ENCODE data around the gene ACSS2.

ACSS2 gene

DNA sequence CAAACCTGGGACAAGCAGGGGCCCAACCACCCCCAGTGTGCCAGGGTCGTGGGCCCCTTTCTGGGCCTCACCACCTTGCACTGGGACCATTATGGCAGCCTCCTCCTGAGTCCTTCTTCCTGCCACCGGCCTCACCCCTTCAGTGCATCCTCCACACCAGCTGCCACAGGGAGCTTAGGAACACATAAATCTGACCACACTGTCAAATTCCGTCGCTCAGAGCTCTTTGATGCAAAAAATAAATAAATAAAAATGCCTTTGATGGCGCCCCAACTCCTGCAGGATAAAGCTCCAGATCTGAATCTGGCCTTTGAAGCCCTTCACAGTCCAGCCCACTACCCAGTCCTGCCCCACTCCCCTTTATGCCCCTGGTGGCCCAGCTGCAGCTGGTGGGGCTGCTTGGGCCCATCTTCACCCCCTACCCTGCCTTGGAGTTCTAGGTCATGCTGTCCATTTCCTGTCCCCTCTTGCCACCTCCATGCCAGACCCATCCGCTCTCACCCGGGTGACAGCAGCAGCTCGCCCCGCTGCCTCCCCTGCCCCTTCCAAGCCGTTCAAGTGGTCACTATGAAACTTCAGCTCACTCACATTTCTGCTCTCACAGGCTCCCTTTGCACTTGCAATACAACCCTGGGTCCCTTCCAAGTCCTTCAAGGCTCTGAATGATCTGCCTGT lies 95.3 kb downstream of the ACSS2 start:
- no peak for DNase-seq (ENCODE audit: low read depth)
- H3K4me3 ChIP-seq (ENCODE audit: low read depth, low read length): no peak overlapping the region
- TF ChIP-seq, protein P1, sequence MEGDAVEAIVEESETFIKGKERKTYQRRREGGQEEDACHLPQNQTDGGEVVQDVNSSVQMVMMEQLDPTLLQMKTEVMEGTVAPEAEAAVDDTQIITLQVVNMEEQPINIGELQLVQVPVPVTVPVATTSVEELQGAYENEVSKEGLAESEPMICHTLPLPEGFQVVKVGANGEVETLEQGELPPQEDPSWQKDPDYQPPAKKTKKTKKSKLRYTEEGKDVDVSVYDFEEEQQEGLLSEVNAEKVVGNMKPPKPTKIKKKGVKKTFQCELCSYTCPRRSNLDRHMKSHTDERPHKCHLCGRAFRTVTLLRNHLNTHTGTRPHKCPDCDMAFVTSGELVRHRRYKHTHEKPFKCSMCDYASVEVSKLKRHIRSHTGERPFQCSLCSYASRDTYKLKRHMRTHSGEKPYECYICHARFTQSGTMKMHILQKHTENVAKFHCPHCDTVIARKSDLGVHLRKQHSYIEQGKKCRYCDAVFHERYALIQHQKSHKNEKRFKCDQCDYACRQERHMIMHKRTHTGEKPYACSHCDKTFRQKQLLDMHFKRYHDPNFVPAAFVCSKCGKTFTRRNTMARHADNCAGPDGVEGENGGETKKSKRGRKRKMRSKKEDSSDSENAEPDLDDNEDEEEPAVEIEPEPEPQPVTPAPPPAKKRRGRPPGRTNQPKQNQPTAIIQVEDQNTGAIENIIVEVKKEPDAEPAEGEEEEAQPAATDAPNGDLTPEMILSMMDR (IDR thresholded peaks at IDR 0.05; ENCODE audit: control insufficient read depth, extremely low read depth, insufficient read depth): no peak

DNA sequence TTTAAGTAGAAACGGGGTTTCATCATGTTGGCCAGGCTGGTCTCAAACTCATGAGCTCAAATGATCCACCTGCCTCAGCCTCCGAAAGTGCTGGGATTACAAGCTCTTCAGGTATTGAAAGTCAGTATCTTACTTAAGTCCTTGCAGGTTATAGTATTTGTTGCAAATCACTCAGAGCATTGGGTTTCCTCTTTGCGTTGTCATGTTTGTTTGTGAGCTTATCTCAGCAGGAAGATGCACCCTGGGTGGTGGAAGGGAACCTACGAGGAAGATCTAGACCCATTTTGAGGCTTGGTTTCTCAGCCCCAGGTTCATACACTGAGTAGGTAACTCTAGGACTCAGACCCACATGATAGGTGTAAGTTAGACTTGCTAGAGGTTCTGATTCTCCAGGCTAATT lies 97.8 kb downstream of the ACSS2 start:
- no peak overlapping the region for H3K4me3 ChIP-seq (ENCODE audit: low read depth, low read length)
- no peak for DNase-seq (ENCODE audit: low read depth)
- TF ChIP-seq, protein P1 (IDR thresholded peaks at IDR 0.05; ENCODE audit: control insufficient read depth, extremely low read depth, insufficient read depth): no peak

DNA sequence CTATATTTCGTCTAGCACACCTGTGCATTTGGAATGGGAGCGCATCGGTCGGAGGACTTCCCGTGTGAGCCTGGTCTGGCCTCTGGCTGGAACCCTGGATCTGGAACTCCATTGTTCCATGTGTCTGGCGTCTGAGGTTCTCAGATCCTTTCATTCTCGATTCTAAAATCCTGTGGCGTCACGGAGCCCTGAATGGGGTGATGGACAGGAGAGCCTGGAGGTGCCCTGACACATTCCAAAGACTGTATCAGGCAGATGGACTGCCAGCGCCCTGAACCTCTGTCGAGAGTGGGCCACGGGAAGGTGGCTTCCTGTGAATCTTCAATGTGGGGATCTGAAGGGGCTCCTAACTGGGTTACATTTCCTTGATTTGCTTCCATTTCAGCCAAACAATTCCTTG lies 99.9 kb downstream of the ACSS2 start:
- TF ChIP-seq, protein P1 (IDR thresholded peaks at IDR 0.05; ENCODE audit: control insufficient read depth, extremely low read depth, insufficient read depth): no peak
- H3K4me3 ChIP-seq (ENCODE audit: low read depth, low read length): no peak overlapping the region
- DNase-seq (ENCODE audit: low read depth): no peak
